ENCODE measurements around the gene KCNJ15. TPM values are rescaled to one million over a fixed set of nuclear protein-coding genes. Genes with fewer than 3 reads are reported as not detected.

KCNJ15 gene
- polyA plus RNA-seq, 1 donor from 2014 or later, result not detected

- Histone ChIP-seq H2AFZ (ENCODE audit: low read depth, low read length) (no peak overlapping the region), H3K9me3 (ENCODE audit: low read length) (no peaks in the 10 kb centered on the region), H3K9me2 (ENCODE audit: insufficient read depth, low read length) (no peaks in the 10 kb centered on the region), H3K4me2 (ENCODE audit: low read length) (no peak overlapping the region), H3K27ac (ENCODE audit: low read length) (no peak overlapping the region), H3K4me3 (ENCODE audit: low read length) (no peak overlapping the region), H3K36me3 (ENCODE audit: insufficient read depth, low read length) (no peaks in the 10 kb centered on the region), H3F3A (ENCODE audit: insufficient read depth, low read length, poor library complexity, severe bottlenecking) (no peaks in the 10 kb centered on the region), H3K9ac (ENCODE audit: low read length) (no peak overlapping the region), H3K27me3 (ENCODE audit: insufficient read depth, low read depth, low read length) (no peaks in the 10 kb centered on the region), H4K20me1 (ENCODE audit: insufficient read depth) (no peaks in the 10 kb centered on the region), H3K79me2 (replicated peaks; ENCODE audit: insufficient read depth, low read length) (no peaks in the 10 kb centered on the region)
- TF ChIP-seq, protein P1, sequence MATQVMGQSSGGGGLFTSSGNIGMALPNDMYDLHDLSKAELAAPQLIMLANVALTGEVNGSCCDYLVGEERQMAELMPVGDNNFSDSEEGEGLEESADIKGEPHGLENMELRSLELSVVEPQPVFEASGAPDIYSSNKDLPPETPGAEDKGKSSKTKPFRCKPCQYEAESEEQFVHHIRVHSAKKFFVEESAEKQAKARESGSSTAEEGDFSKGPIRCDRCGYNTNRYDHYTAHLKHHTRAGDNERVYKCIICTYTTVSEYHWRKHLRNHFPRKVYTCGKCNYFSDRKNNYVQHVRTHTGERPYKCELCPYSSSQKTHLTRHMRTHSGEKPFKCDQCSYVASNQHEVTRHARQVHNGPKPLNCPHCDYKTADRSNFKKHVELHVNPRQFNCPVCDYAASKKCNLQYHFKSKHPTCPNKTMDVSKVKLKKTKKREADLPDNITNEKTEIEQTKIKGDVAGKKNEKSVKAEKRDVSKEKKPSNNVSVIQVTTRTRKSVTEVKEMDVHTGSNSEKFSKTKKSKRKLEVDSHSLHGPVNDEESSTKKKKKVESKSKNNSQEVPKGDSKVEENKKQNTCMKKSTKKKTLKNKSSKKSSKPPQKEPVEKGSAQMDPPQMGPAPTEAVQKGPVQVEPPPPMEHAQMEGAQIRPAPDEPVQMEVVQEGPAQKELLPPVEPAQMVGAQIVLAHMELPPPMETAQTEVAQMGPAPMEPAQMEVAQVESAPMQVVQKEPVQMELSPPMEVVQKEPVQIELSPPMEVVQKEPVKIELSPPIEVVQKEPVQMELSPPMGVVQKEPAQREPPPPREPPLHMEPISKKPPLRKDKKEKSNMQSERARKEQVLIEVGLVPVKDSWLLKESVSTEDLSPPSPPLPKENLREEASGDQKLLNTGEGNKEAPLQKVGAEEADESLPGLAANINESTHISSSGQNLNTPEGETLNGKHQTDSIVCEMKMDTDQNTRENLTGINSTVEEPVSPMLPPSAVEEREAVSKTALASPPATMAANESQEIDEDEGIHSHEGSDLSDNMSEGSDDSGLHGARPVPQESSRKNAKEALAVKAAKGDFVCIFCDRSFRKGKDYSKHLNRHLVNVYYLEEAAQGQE (IDR thresholded peaks at IDR 0.05; ENCODE audit: borderline replicate concordance), result no peak
- TF ChIP-seq MXI1 (conservative IDR thresholded peaks at IDR 0.05; ENCODE audit: poor library complexity, severe bottlenecking), result no peak
- no peak for TF ChIP-seq SMC3 (conservative IDR thresholded peaks at IDR 0.05; ENCODE audit: poor library complexity)
- TF ChIP-seq POLR2AphosphoS5 (IDR thresholded peaks at IDR 0.05), result no peak
- TF ChIP-seq TAF1 (IDR thresholded peaks at IDR 0.05; ENCODE audit: low read depth), result no peak
- TF ChIP-seq EZH2 (IDR thresholded peaks at IDR 0.05; ENCODE audit: borderline replicate concordance, insufficient read depth, low read length, poor library complexity, severe bottlenecking), result no peak
- TF ChIP-seq RAD21 (conservative IDR thresholded peaks at IDR 0.05), result no peak
- TF ChIP-seq, protein P2, sequence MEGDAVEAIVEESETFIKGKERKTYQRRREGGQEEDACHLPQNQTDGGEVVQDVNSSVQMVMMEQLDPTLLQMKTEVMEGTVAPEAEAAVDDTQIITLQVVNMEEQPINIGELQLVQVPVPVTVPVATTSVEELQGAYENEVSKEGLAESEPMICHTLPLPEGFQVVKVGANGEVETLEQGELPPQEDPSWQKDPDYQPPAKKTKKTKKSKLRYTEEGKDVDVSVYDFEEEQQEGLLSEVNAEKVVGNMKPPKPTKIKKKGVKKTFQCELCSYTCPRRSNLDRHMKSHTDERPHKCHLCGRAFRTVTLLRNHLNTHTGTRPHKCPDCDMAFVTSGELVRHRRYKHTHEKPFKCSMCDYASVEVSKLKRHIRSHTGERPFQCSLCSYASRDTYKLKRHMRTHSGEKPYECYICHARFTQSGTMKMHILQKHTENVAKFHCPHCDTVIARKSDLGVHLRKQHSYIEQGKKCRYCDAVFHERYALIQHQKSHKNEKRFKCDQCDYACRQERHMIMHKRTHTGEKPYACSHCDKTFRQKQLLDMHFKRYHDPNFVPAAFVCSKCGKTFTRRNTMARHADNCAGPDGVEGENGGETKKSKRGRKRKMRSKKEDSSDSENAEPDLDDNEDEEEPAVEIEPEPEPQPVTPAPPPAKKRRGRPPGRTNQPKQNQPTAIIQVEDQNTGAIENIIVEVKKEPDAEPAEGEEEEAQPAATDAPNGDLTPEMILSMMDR (IDR thresholded peaks at IDR 0.05; ENCODE audit: poor library complexity, severe bottlenecking), result no peak
- TF ChIP-seq EP300 (conservative IDR thresholded peaks at IDR 0.05; ENCODE audit: poor library complexity, severe bottlenecking), result no peak
Observed at GRCh38 chr21:38303300-38303699, 46.5 kb downstream of the KCNJ15 start.

GRCh38 chr21:38306433-38307141 lies 49.8 kb downstream of the KCNJ15 start:
- Histone ChIP-seq H4K20me1 (ENCODE audit: insufficient read depth) (no peaks in the 10 kb centered on the region), H3K4me2 (ENCODE audit: low read length) (no peak overlapping the region), H3K9me3 (ENCODE audit: low read length) (no peaks in the 10 kb centered on the region), H3K27ac (ENCODE audit: low read length) (no peak overlapping the region), H2AFZ (ENCODE audit: low read depth, low read length) (no peak overlapping the region), H3K36me3 (ENCODE audit: insufficient read depth, low read length) (no peaks in the 10 kb centered on the region), H3K9ac (ENCODE audit: low read length) (no peak overlapping the region), H3K79me2 (replicated peaks; ENCODE audit: insufficient read depth, low read length) (no peaks in the 10 kb centered on the region), H3K9me2 (ENCODE audit: insufficient read depth, low read length) (no peaks in the 10 kb centered on the region), H3F3A (ENCODE audit: insufficient read depth, low read length, poor library complexity, severe bottlenecking) (no peaks in the 10 kb centered on the region), H3K27me3 (ENCODE audit: insufficient read depth, low read depth, low read length) (no peaks in the 10 kb centered on the region), H3K4me3 (ENCODE audit: low read length) (no peak overlapping the region)
- TF ChIP-seq EP300 (conservative IDR thresholded peaks at IDR 0.05; ENCODE audit: poor library complexity, severe bottlenecking) (no peak), TAF1 (IDR thresholded peaks at IDR 0.05; ENCODE audit: low read depth) (no peak), MXI1 (conservative IDR thresholded peaks at IDR 0.05; ENCODE audit: poor library complexity, severe bottlenecking) (no peak), RAD21 (conservative IDR thresholded peaks at IDR 0.05) (no peak), EZH2 (IDR thresholded peaks at IDR 0.05; ENCODE audit: borderline replicate concordance, insufficient read depth, low read length, poor library complexity, severe bottlenecking) (no peak), POLR2AphosphoS5 (IDR thresholded peaks at IDR 0.05) (no peak)
- TF ChIP-seq, protein P2 (IDR thresholded peaks at IDR 0.05; ENCODE audit: poor library complexity, severe bottlenecking), result no peak
- TF ChIP-seq, protein P1 (IDR thresholded peaks at IDR 0.05; ENCODE audit: borderline replicate concordance), result no peak
